ENCODE measurements around the gene EMC8. TPM values are rescaled to one million over a fixed set of nuclear protein-coding genes. Genes with fewer than 3 reads are reported as not detected.
A peak's percentile ranks its signal among the peaks of the same experiment; 100 is the strongest.

Gene EMC8
- polyA plus RNA-seq, 1 donor (not counting 4 experiments of a cell fraction or from before 2014, with no cell fraction given), result 38.5 TPM

DNA sequence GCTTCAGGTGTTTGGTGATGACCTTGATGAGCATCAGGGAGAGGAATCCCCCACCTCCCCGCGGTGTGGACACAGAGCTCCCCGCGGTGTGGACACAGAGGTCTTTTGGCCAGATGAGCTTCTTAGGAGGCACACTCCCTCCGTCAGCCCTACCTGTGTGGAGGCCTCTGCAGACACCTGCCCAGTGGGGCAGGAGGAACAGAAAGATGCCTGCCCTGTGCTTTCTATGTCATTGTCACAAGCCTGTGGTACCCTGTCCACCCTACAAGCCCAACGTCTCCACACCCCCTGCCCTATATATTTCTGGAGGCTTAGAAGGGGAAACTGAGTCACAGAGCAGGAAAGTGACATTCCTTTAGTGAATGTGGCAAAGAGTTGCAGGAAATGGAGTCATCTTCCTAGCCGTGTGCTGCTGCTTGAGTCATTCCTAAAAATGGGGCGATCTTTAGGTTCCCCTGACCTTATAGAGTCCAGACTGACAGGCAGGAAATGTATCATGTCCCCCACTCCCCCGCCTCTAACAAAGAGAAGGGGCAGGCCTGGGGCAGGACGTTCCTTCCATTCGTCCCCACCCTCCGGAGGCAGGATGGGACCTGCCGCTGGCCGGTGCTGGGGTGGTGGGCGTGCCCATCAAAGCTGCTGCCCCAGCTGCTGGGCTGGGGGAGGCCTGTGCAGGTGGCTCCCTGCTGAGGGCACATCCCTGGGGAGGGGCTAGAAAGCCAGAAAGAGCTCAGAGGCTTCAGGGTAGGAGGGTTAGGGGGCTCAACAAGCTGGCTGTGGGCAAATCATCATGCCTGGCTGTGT is 47.4 kb downstream of the EMC8 start:
- TF ChIP-seq EZH2 (IDR thresholded peaks at IDR 0.05; ENCODE audit: low read length), result no peak
- TF ChIP-seq, protein P1, sequence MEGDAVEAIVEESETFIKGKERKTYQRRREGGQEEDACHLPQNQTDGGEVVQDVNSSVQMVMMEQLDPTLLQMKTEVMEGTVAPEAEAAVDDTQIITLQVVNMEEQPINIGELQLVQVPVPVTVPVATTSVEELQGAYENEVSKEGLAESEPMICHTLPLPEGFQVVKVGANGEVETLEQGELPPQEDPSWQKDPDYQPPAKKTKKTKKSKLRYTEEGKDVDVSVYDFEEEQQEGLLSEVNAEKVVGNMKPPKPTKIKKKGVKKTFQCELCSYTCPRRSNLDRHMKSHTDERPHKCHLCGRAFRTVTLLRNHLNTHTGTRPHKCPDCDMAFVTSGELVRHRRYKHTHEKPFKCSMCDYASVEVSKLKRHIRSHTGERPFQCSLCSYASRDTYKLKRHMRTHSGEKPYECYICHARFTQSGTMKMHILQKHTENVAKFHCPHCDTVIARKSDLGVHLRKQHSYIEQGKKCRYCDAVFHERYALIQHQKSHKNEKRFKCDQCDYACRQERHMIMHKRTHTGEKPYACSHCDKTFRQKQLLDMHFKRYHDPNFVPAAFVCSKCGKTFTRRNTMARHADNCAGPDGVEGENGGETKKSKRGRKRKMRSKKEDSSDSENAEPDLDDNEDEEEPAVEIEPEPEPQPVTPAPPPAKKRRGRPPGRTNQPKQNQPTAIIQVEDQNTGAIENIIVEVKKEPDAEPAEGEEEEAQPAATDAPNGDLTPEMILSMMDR (optimal IDR thresholded peaks at IDR 0.05 in 1 of 3, IDR thresholded peaks at IDR 0.05 in 1 of 3, conservative IDR thresholded peaks at IDR 0.05 in 1 of 3; ENCODE audit: extremely low read depth in 1 of 3, insufficient read depth in 2 of 3, low read length in 3 of 3), result no peak
- H2AFZ ChIP-seq (ENCODE audit: control insufficient read depth, low read length), result no peak overlapping the region
- no peaks in the 10 kb centered on the region for H3K9me1 ChIP-seq (ENCODE audit: control insufficient read depth, extremely low read depth, insufficient read depth, low read length)
- peak overlapping the region; percentile 98 for H3K4me2 ChIP-seq (ENCODE audit: control insufficient read depth, extremely low read depth, insufficient read depth, low read depth, low read length)
- H3K27me3 ChIP-seq (ENCODE audit: control insufficient read depth, extremely low read depth, insufficient read depth, low read length), result no peaks in the 10 kb centered on the region
- peaks cover 3% of the 10 kb centered on the region for H4K20me1 ChIP-seq (ENCODE audit: control insufficient read depth, extremely low read depth, insufficient read depth, low read length)
- FAIRE-seq, result peak; percentile 87
- peak overlapping the region; percentile 69 for H3K9ac ChIP-seq (ENCODE audit: control insufficient read depth, extremely low read depth, insufficient read depth, low read length)
- peak overlapping the region; percentile 70 to 79 (median 75) for H3K4me3 ChIP-seq (ENCODE audit: control insufficient read depth in 2 of 3, extremely low read depth in 1 of 3, insufficient read depth in 2 of 3, low read depth in 1 of 3, low read length in 3 of 3)
- dilution Hi-C loops (cut with MboI; ENCODE audit: extremely low pct_ligation_motif_present, low sequenced_read_pairs), result no loop called here
- peak; percentile 84 for DNase-seq (ENCODE audit: low read depth, low spot score)
- peaks cover 23% of the 10 kb centered on the region for H3K79me2 ChIP-seq (ENCODE audit: control insufficient read depth, insufficient read depth, low read length)
- H3K4me1 ChIP-seq (ENCODE audit: control insufficient read depth, extremely low read depth, insufficient read depth, low read length), result peaks cover 60% of the 10 kb centered on the region
- peak overlapping the region; percentile 87 for H3K27ac ChIP-seq (ENCODE audit: control insufficient read depth, insufficient read depth, low read length)
- H3K36me3 ChIP-seq (ENCODE audit: control insufficient read depth in 2 of 2, extremely low read depth in 1 of 2, insufficient read depth in 2 of 2, low read length in 2 of 2), result peaks cover 0 to 8% of the 10 kb centered on the region in 2 experiments
- H3K9me3 ChIP-seq (ENCODE audit: control insufficient read depth, low read depth, low read length), result no peaks in the 10 kb centered on the region

DNA sequence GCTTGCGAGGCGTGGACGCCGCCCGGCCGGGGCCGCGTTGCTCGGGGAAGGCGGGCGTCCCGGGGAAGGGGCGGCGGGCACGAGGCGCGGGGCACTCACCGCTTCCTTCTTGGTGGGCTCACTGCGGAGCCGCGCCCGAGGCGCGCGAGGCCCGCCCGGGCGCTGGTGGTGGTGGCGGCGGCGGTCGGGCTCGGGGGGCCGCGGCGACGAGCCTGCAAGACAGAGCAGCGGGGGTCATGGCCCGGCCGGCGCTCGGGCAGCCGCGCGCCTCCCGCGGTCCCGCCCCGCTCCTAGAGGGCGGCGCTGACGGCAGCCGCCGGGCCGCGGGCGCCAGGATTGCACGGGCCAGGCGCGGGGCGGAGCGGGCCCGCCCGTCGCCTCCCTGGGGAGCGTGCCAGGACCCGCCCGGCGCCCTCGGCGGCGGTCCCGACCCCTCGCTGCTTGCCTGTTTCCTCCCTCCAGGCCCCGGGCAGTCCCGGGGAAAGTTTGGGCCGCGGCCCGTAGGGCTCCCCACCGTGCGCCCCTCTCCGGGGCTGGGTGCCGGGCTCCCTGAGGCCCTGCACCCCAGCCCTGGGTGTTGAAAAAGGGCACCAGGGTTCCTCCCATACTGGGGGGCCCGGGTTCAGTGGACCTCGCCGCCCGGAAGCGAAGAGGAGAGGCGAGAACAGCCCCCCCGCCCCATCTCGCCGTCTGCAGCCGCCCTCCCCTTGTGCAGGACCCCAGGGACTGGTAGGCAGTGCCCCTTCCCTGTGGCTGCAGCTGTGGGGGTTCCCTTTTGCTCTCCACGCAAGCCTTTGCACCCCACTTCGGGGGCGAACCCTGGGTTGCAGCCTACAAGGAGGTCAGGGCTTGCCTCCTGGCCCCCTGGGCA is 48.3 kb downstream of the EMC8 start, which contains the start of gene C16orf74:
C16orf74 (minus strand) TSS at position 270 of the 871 bp plus-strand sequence. CDS start 15,879 bp downstream, outside the sequence.
- Histone ChIP-seq H3K9me1 (ENCODE audit: control insufficient read depth, extremely low read depth, insufficient read depth, low read length) (no peaks in the 10 kb centered on the region), H4K20me1 (ENCODE audit: control insufficient read depth, extremely low read depth, insufficient read depth, low read length) (peaks cover 3% of the 10 kb centered on the region), H3K79me2 (ENCODE audit: control insufficient read depth, insufficient read depth, low read length) (peaks cover 26% of the 10 kb centered on the region), H3K36me3 (ENCODE audit: control insufficient read depth in 2 of 2, extremely low read depth in 1 of 2, insufficient read depth in 2 of 2, low read length in 2 of 2) (peaks cover 0 to 8% of the 10 kb centered on the region in 2 experiments), H3K9ac (ENCODE audit: control insufficient read depth, extremely low read depth, insufficient read depth, low read length) (peak within 1 kb of the TSS; percentile 82), H3K27ac (ENCODE audit: control insufficient read depth, insufficient read depth, low read length) (peak within 1 kb of the TSS; percentile 87), H3K4me1 (ENCODE audit: control insufficient read depth, extremely low read depth, insufficient read depth, low read length) (peaks cover 61% of the 10 kb centered on the region), H3K4me3 (ENCODE audit: control insufficient read depth in 2 of 3, extremely low read depth in 1 of 3, insufficient read depth in 2 of 3, low read depth in 1 of 3, low read length in 3 of 3) (peak within 1 kb of the TSS; percentile 75 to 92 (median 80)), H3K27me3 (ENCODE audit: control insufficient read depth, extremely low read depth, insufficient read depth, low read length) (no peaks in the 10 kb centered on the region), H2AFZ (ENCODE audit: control insufficient read depth, low read length) (no peak within 1 kb of the TSS), H3K9me3 (ENCODE audit: control insufficient read depth, low read depth, low read length) (no peaks in the 10 kb centered on the region), H3K4me2 (ENCODE audit: control insufficient read depth, extremely low read depth, insufficient read depth, low read depth, low read length) (peak within 1 kb of the TSS; percentile 98)
- TF ChIP-seq, protein P1 (optimal IDR thresholded peaks at IDR 0.05 in 1 of 3, IDR thresholded peaks at IDR 0.05 in 1 of 3, conservative IDR thresholded peaks at IDR 0.05 in 1 of 3; ENCODE audit: extremely low read depth in 1 of 3, insufficient read depth in 2 of 3, low read length in 3 of 3), result no peak
- TF ChIP-seq EZH2 (IDR thresholded peaks at IDR 0.05; ENCODE audit: low read length), result no peak
- FAIRE-seq (no peak), DNase-seq (ENCODE audit: low read depth, low spot score) (no peak)
- dilution Hi-C loops (cut with MboI; ENCODE audit: extremely low pct_ligation_motif_present, low sequenced_read_pairs), result no loop called here
